NCI-H1092 treated with DMSO at 0.1 percent for 48 hours (cell line): ENCODE measurements around the gene CILP2.

Experiments
- DNase-seq: peaks from one replicate; lab custom pipeline; 2025; lab: John Stamatoyannopoulos, UW

Gene CILP2

DNA sequence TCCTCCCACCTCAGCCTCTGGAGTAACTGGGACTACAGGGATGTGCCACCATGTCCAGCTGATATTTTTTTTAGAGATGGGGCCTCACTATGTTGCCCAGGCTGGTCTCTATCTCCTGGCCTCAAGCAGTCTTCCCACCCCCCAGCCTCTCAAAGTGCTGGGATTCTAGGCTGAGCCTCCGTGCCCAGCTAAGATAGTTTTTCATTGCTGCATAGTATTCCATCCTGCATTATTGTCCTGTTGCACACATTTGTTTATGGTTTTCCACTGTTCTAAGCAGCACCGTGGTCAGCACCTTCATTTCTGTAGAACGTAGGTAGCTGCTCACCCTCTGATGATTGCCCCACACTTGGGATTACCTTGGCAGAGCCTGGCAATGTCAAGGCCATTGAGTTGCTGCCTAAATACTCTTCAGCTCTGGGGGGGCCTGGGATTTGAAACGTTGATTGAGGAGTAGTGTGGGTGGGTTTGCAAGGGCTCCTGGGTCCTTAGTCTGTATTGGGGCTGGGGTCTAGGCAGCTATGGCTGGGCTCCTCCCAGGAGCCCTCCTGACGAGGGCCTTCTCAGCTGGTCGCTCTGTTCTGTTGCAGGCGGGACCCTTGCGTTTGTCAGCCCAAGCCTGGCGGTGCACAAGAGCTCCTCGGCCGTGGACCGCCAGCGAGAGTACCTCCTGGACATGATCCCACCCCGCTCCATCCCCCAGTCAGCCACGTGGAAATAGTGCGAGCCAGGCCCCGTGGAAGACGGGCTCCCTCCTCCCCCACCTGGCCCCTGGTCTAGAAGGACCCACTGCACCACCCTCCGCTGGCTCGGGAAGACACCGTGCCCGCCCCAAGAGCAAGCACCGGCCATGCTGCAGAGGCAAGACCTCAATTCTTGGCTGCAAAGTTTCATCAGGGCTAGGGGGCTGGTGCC is 33.1 kb upstream of the CILP2 start:
- no peak for DNase-seq

- no peak for DNase-seq
These were observed 32.3 kb upstream of the CILP2 start for GRCh38 chr19:19505669-19506326.

- DNase-seq = no peak
These were observed 31.5 kb upstream of the CILP2 start for GRCh38 chr19:19506592-19506991.

DNA sequence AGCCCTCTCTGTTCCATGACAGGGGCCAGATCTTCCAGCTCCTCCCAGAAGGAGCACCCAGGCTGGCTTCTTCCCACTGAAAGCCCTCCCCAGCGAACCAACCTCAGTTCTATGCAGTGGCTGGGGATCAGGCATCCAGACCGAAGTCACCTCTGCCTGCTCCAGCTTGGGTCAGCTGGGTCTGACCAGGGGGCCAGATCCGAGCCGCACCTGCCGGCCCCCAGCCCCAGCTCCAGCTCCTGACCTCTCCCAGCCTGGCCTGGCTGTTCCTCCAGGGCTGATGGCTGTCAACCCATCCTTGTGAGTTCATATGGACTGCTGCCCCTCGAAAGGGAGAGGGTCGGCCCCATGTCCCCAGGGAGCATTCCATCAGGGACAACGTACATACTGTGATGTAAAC is 30.7 kb upstream of the CILP2 start:
- DNase-seq = no peak

DNA sequence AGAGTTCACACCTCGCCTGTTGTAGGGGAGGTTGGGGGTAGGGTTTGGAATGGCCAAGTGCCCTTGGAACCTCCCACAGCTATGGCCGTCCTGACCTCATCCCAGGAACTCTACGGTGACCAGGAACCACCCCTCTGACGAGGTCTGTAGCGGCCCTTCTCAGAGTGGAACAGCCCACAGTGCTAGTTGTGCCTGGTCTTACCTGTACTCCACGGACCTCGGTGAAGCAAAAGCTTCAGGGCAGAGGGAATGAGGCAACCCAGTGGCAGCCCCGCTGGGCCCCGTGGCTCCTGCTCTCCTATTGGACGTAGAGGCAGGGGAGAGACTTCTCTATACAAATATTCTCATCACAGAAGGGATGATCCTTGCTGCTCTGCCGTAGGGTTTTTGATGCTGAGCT is 29.8 kb upstream of the CILP2 start:
- DNase-seq = no peak

GRCh38 chr19:19510432-19510831 is 27.6 kb upstream of the CILP2 start:
- no peak for DNase-seq

GRCh38 chr19:19513682-19514081 is 24.4 kb upstream of the CILP2 start:
- no peak for DNase-seq

DNA sequence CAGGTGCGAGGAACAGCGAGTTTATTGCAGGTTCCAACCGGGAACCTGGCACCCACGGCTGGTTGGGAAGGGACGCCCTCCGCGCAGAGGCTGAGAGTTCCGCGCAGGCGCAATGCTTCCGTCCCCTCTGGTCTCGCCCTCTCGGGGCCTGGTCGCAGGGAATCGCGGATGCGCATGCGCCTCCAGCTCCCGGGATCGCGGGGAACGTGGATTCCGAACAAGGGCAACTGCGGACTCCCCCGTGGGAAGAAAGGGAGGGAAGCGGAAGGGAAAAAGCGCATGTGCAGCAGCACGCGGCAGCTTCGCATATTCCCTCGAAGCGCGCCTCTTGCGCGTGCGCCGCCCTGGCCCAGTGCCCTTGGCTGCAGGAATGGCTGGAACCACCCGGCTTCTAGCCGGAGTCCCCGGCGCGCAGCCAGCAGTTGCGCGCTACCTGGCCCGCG is 23.8 kb upstream of the CILP2 start:
- DNase-seq = no peak

DNA sequence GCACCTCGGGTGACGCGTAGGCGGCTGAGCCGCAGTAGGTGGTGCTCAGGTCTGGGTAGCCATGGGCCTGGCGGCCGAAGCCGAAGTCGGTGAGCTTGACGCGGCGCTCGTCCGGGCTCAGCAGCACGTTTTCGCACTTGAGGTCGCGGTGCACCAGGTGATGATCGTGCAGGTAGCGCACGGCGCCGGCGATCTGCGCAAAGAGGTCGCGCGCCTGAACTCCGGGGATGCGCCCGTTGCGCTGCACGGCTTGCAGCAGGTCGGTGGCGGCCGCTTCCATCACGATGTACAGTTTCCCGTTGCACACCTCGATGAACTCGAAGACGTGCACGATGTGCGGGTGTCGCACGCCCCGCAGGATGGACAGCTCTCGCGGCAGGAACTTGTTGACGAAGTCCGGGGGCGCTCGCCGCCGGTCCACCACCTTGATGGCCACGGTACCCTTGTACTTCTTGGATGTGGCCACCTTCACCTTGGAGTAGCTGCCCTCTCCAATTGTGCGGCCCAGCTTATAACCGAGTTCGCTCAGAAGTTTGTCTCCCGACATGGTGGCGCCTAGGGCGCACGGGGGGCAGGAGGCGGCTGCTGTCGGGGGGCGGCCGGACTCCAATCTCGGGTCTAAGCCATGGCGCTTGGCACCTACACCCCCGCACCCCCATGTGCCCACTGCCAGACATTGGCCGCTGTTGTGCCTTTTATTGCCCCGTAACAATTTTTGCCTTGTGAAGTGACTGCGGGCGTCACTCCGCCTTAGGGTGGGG is 23.0 kb upstream of the CILP2 start, which contains the start of gene TSSK6:
Gene TSSK6 (minus strand): TSS at position 668 of the 761 bp plus-strand sequence. CDS start 121 bp downstream, at position 547.
- no peak for DNase-seq

DNA sequence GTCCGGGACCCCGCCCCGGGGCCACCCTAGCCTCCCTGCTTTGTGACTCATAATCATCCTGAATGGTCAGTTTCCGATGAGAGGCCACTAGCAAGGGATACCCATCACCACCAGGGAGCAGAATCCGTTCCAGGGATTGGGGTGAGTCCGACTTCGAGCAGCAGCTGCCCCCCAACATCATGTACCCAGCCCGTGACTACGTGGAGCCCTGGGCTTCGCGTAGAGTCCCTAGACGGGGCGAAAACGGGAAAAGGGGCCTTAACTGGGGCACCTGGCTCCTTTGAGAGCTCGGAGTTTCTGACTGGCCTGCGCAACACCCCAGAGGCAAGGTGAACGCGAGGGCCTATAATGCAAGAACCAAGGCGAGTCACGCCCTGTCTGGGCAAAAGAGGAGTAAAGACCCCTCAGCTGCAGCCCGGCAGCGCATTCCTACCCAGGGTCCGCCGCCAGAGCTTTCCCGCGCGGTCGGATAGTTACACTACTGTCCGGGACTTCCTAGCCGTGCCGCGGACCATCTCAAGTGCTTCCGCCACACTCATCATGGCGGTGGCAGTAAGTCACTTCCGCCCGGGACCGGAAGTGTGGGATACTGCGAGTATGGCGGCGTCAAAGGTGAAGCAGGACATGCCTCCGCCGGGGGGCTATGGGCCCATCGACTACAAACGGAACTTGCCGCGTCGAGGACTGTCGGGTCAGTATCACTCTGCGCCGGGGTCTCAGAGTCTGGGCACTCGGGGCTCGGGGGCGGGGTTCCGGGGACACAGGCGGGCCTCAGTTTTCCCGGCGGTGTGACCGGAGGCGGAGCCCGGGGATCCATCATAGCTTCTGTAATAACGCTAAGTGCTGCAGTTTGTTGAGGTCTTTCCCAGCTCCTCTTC is 22.2 kb upstream of the CILP2 start, which contains the start of gene NDUFA13:
Gene NDUFA13 (plus strand): TSS at position 584 of the 878 bp plus-strand sequence. CDS start 14 bp downstream, at position 598.
- peak; percentile 71 for DNase-seq

- no peak for DNase-seq
These were observed 20.8 kb upstream of the CILP2 start for GRCh38 chr19:19517235-19517619.

DNA sequence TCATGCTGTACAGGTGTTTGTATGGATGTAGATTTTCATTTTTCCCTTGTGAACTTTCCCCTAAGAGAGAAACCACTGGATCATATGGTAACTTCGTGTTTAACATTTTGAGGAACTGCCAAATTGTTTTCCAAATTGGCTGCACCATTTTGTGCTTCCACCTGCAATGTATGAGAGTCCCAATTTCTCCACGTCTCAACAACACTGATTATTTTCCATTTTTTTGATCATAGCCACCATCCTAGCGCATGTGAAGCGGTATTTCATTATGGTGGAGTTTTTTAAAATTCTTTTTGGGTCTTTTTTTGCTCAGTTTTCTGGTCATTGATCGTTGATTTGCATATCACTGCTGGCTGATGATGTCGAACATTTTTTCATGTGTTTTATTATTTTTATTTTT is 17.1 kb upstream of the CILP2 start:
- DNase-seq = no peak

DNA sequence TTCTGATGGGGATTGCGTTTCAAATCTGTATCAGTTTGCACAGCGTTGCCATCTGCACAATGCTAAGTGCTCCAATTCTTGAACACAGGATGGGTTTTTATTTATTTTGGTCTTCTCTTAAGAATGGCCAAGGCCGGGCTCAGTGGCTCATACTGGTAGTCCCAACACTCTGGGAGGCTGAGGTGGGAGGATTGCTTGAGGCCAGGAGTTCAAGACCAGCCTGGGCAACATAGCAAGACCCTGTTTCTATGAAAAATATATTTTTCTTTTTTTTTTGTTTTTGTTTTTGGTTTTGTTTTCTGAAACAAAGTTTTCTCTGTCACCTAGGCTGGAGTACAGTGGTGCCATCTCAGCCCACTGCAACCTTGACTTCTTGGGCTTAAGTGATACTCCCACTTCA is 14.9 kb upstream of the CILP2 start:
- DNase-seq = no peak

GRCh38 chr19:19524053-19524452 is 14.0 kb upstream of the CILP2 start:
- DNase-seq = no peak

DNA sequence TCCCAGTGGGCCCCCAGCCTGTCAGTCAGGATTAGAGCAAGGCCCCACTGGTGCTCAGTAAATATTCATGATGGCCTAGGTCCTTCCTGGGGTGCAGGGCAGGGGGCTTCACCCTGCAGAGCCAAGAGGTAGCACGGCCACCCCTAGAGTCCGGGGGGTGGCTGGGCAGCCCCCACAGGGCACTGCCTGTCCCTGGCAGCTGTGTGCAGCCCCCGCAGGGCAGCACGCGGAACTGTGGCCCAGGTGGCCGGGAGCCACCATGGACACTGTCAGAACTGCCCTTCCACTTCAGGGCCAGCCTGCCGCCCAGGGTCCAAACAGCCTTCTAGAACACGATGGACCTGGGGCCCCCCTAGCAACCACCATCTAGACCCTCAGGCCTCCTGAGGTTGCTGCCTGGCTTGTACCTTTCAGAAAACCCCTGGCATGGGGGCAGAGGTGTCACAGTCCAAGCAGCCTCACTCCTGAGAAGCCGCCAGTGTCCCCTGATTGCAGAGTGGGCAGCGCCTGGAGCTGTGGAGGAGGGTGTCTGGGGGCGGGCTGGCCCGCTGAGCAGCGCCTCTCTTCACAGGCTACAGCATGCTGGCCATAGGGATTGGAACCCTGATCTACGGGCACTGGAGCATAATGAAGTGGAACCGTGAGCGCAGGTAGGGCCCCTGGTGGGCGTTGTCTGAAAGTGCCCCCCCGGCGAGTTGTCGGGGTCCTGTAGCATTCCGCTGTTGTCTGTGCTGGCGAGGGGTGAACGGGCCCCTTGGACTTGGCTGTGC is 12.3 kb upstream of the CILP2 start:
- no peak for DNase-seq

GRCh38 chr19:19526581-19527370 is 11.3 kb upstream of the CILP2 start:
- DNase-seq = no peak

- no peak for DNase-seq
These were observed 10.8 kb upstream of the CILP2 start for GRCh38 chr19:19527371-19527656.

- DNase-seq = no peak
These were observed 10.1 kb upstream of the CILP2 start for GRCh38 chr19:19527674-19528625.
